Cardiac fibroblast (primary cell): Measurements from ENCODE around the gene TPD52L1.

Experiments used
- DNase-seq, 2 donors: peaks; one replicate each; pipeline versions ENCODE4 v3.0.0 to v3.0.0-alpha.2; 2010; ENCODE audit warnings: low read depth in 2 of 2
- H3K4me3 ChIP-seq, 2 donors: replicated peaks in 1 of 2; 1 replicate in 1 of 2; 2 replicates in 1 of 2; pipeline ENCODE4 v1.5.1; 2011; ENCODE audit warnings: low read depth in 2 of 2, low read length in 2 of 2, mild to moderate bottlenecking in 2 of 2, moderate library complexity in 1 of 2
- CTCF ChIP-seq: IDR thresholded peaks from one replicate; pipeline ENCODE4 v1.5.1; 2011; ENCODE audit warnings: low read depth, mild to moderate bottlenecking, low read length, inconsistent platforms

The TPD52L1 gene

GRCh38 chr6:125255201-125255600, 101.6 kb downstream of the TPD52L1 start:
- TF ChIP-seq CTCF: no peak
- no peak overlapping the region for H3K4me3 ChIP-seq
- DNase-seq: peak in 1 of 2 donors; percentile 48

- DNase-seq: no peak
- no peak overlapping the region for H3K4me3 ChIP-seq
- TF ChIP-seq CTCF: no peak
These were observed 103.8 kb downstream of the TPD52L1 start for GRCh38 chr6:125257351-125257750.

GRCh38 chr6:125258651-125259353, 105.2 kb downstream of the TPD52L1 start:
- no peak for DNase-seq
- no peak overlapping the region for H3K4me3 ChIP-seq
- TF ChIP-seq CTCF: no peak

- peak in 1 of 2 donors; percentile 42 for DNase-seq
- H3K4me3 ChIP-seq: no peak overlapping the region
- TF ChIP-seq CTCF: no peak
These were observed 105.8 kb downstream of the TPD52L1 start for GRCh38 chr6:125259354-125259736.

GRCh38 chr6:125262016-125263013, 108.7 kb downstream of the TPD52L1 start:
- H3K4me3 ChIP-seq: peak overlapping the region in 1 of 2 donors; percentile 15
- DNase-seq: peak; percentile 58 to 70
- no peak for TF ChIP-seq CTCF

- no peak for DNase-seq
- H3K4me3 ChIP-seq: no peak overlapping the region
- TF ChIP-seq CTCF: no peak
These were observed 110.9 kb downstream of the TPD52L1 start for GRCh38 chr6:125264476-125264875.
